Fibroblast of the aortic adventitia (primary cell): ENCODE results near the gene SYNE3. TPM values are rescaled to one million over a fixed set of nuclear protein-coding genes. Genes with fewer than 3 reads are reported as not detected.
A peak's percentile ranks its signal among the peaks of the same experiment; 100 is the strongest.

Experiments used
- DNase-seq: peaks from one replicate; pipeline ENCODE4 v3.0.0-alpha.2; 2010; ENCODE audit warnings: low read depth
- H3K4me3 ChIP-seq: 2 replicates; pipeline ENCODE4 v1.5.1; 2011; ENCODE audit warnings: low read depth, mild to moderate bottlenecking, control low read depth, low read length, moderate library complexity
- total RNA-seq: library from RNA; depleted of rRNA; stranded (reverse); fragments of >200 nt; gene quantifications from 2 replicates; pipeline ENCODE4 v1.2.3, GENCODE V29; 2012; ENCODE audit warnings: low replicate concordance
- TF ChIP-seq, protein P1 (sequence below): IDR thresholded peaks from 2 replicates; pipeline ENCODE4 v1.5.1; 2011; ENCODE audit warnings: mild to moderate bottlenecking, low read length, control low read depth, inconsistent platforms; ENCODE audit not compliant: insufficient read depth

The SYNE3 gene
- total RNA-seq, 1 donor, result 63.4 TPM

- DNase-seq, result peak; percentile 48
- TF ChIP-seq, protein P1, sequence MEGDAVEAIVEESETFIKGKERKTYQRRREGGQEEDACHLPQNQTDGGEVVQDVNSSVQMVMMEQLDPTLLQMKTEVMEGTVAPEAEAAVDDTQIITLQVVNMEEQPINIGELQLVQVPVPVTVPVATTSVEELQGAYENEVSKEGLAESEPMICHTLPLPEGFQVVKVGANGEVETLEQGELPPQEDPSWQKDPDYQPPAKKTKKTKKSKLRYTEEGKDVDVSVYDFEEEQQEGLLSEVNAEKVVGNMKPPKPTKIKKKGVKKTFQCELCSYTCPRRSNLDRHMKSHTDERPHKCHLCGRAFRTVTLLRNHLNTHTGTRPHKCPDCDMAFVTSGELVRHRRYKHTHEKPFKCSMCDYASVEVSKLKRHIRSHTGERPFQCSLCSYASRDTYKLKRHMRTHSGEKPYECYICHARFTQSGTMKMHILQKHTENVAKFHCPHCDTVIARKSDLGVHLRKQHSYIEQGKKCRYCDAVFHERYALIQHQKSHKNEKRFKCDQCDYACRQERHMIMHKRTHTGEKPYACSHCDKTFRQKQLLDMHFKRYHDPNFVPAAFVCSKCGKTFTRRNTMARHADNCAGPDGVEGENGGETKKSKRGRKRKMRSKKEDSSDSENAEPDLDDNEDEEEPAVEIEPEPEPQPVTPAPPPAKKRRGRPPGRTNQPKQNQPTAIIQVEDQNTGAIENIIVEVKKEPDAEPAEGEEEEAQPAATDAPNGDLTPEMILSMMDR, result no peak
- H3K4me3 ChIP-seq, result no peak overlapping the region
Measured at GRCh38 chr14:95547626-95548327, 31.3 kb upstream of the SYNE3 start.

- no peak for DNase-seq
- TF ChIP-seq, protein P1, result no peak
- H3K4me3 ChIP-seq, result no peak overlapping the region
Measured at GRCh38 chr14:95547272-95547625, 30.8 kb upstream of the SYNE3 start.

DNA sequence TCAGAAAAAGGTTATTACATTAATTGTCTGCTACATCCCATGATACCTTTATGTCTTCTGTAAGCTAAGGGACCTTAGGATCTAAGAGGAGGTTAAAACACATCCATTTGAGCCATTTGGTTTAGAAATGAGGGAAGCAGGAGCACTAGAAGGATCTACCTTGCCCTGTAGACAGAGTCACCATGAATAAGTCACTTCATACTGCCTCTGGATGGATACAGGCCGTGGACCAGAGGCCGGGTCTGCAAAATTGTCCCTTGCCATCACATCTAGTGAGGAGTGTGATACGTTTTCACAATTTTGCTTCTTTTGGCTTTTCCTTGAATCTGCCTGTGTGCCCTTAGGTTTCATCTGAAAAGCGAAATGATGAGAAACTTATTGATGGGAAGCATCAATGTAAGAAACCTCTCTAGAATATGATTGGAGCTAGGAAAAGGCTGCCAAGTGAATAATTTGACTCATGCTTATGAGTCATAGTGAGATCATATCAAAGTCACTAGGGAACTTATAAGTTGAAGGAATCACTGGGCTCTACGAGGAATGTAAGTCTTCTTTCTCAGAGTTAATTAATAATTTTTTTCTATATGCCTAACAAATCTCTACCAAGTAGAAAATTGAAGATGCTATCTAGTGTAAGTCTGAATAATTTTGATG, 29.2 kb upstream of the SYNE3 start:
- DNase-seq, result peak; percentile 85
- no peak overlapping the region for H3K4me3 ChIP-seq
- TF ChIP-seq, protein P1, result no peak

GRCh38 chr14:95544588-95544987, 28.1 kb upstream of the SYNE3 start:
- no peak overlapping the region for H3K4me3 ChIP-seq
- TF ChIP-seq, protein P1, result no peak
- DNase-seq, result no peak

DNA sequence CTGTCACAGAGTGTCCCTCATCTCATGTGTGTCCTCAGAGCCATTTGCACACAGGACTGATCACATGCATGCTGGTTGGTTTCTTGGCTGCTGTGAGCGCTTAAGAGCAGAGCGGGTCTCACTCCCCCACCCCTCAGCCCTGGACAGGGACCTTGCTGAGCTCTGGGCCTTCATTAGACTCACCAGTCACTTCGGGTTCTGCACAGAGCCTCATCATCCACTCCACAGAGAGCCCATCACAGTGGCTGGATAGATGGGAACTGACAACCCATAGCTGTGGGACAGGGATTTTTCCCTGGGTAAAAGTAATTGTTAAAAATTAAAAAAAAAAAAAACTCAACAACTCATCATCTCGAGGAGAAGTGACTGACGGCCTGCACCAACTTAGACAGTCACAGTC, 26.6 kb upstream of the SYNE3 start:
- no peak for DNase-seq
- no peak overlapping the region for H3K4me3 ChIP-seq
- TF ChIP-seq, protein P1, result no peak

DNA sequence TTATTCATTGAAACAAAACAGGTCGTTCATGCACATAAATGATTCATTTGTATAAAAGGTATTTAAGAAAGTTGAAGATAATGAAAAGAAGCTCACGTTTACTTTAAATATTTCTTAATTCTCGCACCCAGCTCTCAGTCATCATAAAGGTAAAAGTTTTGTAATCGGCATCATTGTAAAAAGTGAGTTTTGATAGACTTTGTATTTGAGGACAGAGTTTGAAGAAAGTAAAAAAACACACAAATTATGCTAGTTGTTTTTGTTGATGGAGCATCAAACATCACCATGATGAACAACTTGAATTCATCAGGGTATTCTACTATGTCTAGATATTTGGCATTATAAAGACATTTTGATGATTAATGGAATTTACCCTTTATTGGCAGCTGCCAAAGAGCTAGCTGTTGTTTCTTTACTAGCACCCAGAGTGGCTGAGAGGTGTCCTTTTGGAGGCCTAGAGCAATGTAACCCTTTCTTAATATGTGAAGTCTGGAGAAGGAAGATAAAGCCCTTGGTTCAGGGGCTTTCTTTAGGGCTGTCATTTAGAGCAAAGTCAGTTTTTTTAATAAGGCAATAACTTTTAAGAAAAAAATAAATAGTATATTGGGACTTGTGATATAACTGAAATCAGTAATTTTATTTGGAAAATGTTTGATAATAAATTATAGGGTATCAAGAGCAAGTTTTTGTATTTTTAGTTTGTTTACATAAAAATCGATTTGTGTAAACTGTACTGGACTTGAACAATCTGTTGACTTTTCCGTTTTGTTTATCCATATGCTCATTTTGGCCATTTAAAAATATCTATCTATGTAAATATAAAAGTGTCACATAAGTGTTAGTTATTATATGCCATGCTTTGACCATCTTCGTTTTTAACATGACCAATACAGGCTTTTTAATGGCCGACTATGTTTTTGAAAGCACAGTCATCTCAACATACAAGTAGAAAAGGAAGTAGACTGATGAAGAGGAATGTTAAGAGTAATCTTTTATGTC, 25.8 kb upstream of the SYNE3 start:
- TF ChIP-seq, protein P1, result no peak
- DNase-seq, result no peak
- no peak overlapping the region for H3K4me3 ChIP-seq
